SK-N-MC (cell line): ENCODE measurements around the gene SP4.

ENCODE experiments used
- DNase-seq: peaks from one replicate; pipeline ENCODE4 v3.0.0-alpha.2; 2011; ENCODE audit warnings: low read depth, low spot score
- H3K27ac ChIP-seq: fragments of 200-600 bp; sonication (generic); 2 replicates; pipeline ENCODE4 v1.5.1; 2016; ENCODE audit warnings: mixed run types
- H3K36me3 ChIP-seq: fragments of 200-600 bp; sonication (generic); 2 replicates; pipeline ENCODE4 v1.6.1; 2017; ENCODE audit warnings: antibody characterized with exemption, low read length, mixed read lengths; ENCODE audit not compliant: insufficient read depth
- H3K4me3 ChIP-seq: fragments of 200-600 bp; sonication (generic); 2 replicates; pipeline ENCODE4 v1.5.1; 2016
- H3K9ac ChIP-seq: fragments of 200-600 bp; sonication (generic); 2 replicates; pipeline ENCODE4 v1.8.0; 2017; ENCODE audit warnings: mixed run types, mixed read lengths; ENCODE audit not compliant: insufficient read length
- H3K9me3 ChIP-seq: fragments of 200-600 bp; sonication (generic); 2 replicates; pipeline ENCODE4 v1.6.1; 2017; ENCODE audit warnings: low read depth, mild to moderate bottlenecking, antibody characterized with exemption, low read length, moderate library complexity, mixed read lengths
- EZH2 ChIP-seq: fragments of 200-600 bp; sonication (generic); IDR thresholded peaks from one replicate; pipeline ENCODE4 v1.6.1; 2017; ENCODE audit warnings: antibody characterized with exemption
- FOXP2 ChIP-seq: optimal IDR thresholded peaks from 2 replicates; pipeline ENCODE3; 2011; ENCODE audit warnings: mild to moderate bottlenecking, moderate library complexity; ENCODE audit not compliant: insufficient read depth; ENCODE audit errors: extremely low read length, control extremely low read depth
- POLR2AphosphoS5 ChIP-seq: IDR thresholded peaks from 2 replicates; pipeline ENCODE4 v1.6.1; 2012; ENCODE audit warnings: mild to moderate bottlenecking, low read depth, low read length, borderline replicate concordance

SP4 gene

DNA sequence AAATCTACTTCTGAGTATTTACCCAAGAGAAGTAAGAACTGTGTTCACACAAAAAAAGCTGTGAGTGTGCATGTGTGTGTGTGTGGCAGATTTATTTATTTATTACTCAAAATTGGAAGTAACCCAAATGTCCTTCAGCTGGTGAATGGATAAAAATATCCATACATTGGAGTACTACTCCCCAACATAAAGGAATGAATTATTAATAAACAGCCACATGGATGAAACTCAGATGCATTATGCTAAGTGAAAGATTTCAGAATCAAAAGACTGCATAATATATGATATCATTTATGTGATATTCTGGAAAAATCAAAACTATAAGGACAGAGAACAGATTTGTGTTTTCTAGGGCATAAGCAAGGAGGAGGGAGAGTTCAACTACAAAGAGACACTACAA, 67.8 kb downstream of the SP4 start:
- no peak for TF ChIP-seq FOXP2
- no peak for TF ChIP-seq EZH2
- no peak for TF ChIP-seq POLR2AphosphoS5
- no peak for DNase-seq
- Histone ChIP-seq H3K27ac (no peak overlapping the region), H3K9me3 (no peaks in the 10 kb centered on the region; the same call in 1 of the 2 replicates), H3K9ac (no peak overlapping the region), H3K4me3 (no peak overlapping the region), H3K36me3 (0 out of 2 replicates have a peak, but pooled peaks cover 4% of the 10 kb centered on the region)

DNA sequence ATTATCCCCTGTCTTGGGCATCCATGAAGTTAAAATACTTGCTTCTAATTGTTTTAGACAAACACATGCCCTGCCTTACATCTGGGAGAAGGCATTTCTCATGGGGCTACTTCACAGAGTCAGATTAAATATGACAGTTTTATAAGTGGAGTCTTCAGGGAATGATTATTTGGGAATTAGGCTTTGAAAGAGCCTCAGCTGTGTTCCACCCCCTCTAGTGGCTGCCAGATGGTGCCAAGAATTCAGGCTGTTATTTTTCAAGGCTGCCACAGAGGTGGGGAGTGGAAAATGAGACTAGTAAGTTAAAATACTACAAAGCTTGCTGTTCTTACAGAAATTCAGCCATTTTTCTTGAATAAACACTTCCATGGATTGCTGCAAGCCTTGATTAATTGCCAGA, 69.2 kb downstream of the SP4 start:
- no peaks in the 10 kb centered on the region for H3K36me3 ChIP-seq

DNA sequence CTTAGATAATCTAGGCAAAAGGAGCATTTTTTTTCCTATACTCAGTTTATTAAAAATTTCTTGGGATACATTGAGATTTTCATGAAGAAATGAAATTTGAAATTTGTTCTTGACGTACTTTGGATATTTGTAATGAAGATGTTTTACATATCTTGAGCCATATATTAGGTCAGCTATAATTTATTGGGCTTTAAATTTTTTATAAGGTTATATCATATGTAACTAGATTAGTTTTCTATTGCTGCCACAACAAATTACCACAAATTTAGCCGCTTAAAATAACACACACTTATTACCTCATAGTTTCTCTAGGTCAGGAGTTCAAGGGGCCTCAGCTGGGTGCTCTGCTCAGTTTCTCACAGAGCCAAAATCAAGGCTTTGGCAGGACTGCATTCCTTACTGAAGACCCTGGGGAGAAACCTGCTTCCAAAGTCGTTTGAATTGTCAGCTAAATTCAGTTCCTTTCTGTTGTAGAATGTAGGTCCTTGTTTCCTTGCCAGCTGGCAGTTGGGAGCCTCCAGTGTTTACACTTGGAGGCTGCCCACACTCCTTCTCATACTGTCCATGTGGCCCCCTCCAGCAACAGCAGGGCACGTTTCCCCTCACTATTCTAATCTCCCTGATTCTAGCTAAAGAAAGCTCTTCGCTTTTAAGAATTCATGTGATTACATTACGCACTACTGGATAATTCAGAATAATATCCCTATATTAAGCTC, 72.4 kb downstream of the SP4 start:
- Histone ChIP-seq H3K9ac (no peak overlapping the region), H3K4me3 (no peak overlapping the region), H3K9me3 (no peaks in the 10 kb centered on the region), H3K27ac (no peak overlapping the region), H3K36me3 (no peaks in the 10 kb centered on the region)
- TF ChIP-seq POLR2AphosphoS5 (no peak), EZH2 (no peak), FOXP2 (no peak)
- DNase-seq, result no peak

More for the DNA sequence above, 69.2 kb downstream of the SP4 start:
- no peak overlapping the region for H3K27ac ChIP-seq
- no peak overlapping the region for H3K9ac ChIP-seq
- no peaks in the 10 kb centered on the region for H3K9me3 ChIP-seq
- TF ChIP-seq EZH2 (no peak), POLR2AphosphoS5 (no peak), FOXP2 (no peak)
- H3K4me3 ChIP-seq, result no peak overlapping the region
- DNase-seq, result no peak

DNA sequence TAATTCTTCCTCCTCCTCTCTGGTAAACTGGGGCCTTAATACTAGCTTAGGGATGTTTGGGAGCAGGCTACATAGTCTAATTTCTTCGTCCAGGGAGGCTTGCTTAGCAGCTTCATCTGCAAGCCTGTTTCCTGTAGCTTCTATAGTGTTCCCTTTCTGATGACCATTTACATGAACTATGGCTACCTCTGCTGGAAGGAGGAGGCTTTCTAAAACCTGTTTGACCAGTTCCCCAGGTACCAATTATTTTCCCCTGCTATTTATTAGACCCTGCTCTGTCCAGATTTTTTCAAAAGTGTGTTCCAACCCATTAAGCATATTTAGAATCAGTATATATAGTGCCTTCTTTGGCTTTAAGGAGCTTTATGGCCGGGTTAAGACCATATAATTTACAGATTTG, 76.1 kb downstream of the SP4 start:
- Histone ChIP-seq H3K4me3 (no peak overlapping the region), H3K9ac (no peak overlapping the region), H3K27ac (no peak overlapping the region), H3K9me3 (no peaks in the 10 kb centered on the region), H3K36me3 (no peaks in the 10 kb centered on the region)
- no peak for DNase-seq
- TF ChIP-seq FOXP2, result no peak
- TF ChIP-seq EZH2, result no peak
- TF ChIP-seq POLR2AphosphoS5, result no peak

DNA sequence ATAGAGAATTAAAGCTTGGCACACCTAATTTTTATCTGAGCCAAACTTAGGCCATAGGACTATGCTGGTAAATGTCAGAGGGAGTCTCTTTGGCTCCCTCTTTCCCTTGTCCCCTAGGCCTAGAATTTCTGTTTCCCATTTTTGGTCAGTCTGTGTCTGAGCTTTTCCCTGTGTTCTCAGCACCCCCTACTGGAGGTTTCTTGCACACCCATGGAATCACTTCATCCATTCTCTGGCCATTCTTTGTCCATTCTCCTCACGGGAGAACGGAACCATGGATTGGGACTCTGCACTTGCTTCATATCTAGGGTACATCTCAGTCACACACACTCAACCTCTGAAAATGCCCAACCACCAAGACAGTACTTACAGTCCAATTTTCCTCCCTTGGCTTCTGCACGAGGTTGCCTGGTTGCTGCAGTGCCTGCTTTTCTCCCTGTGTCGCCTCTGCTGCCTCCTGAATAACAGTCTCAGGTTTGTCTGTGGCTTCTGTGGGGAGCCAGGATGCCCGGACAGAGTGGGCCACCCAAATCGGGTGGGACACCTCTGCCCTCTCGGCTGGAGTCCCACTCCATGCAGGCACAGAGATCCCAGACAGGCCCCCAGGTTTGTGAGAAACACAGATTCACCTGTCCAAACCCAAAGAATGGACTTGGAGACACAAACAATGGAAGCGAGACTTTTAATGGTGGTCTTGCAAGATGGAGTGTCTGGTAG, 79.9 kb downstream of the SP4 start:
- Histone ChIP-seq H3K9ac (no peak overlapping the region), H3K36me3 (no peaks in the 10 kb centered on the region), H3K4me3 (no peak overlapping the region), H3K9me3 (no peaks in the 10 kb centered on the region), H3K27ac (no peak overlapping the region)
- TF ChIP-seq POLR2AphosphoS5, result no peak
- TF ChIP-seq FOXP2, result no peak
- TF ChIP-seq EZH2, result no peak
- no peak for DNase-seq

DNA sequence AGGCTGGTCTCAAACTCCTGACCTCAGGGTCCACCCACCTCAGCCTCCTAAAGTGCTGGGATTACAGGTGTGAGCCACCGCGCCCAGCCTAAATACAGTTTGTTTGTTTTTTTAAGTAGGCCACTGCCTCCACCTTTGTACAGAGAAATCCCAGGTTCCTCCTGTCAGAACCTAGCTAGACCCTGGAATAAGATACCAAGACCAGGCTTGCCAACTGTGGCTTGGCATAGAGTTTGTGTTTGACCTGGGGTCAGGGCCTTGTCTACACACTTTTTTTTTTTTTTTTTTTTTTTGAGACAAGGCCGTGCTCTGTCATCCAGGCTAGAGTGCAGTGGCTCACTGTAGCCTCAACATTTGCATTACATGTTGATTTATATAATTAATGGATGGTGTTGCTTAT, 80.7 kb downstream of the SP4 start:
- Histone ChIP-seq H3K4me3 (no peak overlapping the region), H3K9me3 (no peaks in the 10 kb centered on the region), H3K27ac (no peak overlapping the region), H3K9ac (no peak overlapping the region), H3K36me3 (no peaks in the 10 kb centered on the region)
- TF ChIP-seq POLR2AphosphoS5 (no peak), FOXP2 (no peak), EZH2 (no peak)
- DNase-seq, result no peak

DNA sequence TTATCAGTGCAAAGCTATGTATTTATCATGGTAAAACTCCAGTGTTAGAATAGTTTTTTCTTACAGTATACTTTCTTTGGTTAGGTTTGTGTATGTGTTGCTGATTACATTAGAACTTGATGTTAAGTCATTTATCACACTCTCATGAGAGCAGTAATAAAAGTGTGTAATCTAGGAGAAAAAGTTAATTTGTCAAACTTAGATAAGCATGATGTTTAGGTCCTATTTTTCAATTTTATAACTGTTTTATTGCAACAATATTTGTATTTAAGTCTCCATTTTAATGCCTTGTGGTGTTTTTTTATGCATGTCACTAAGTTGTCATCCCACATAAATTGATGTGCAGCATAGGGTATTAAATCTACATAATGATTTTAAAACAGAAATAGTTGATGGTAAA, 86.2 kb downstream of the SP4 start:
- no peak overlapping the region for H3K4me3 ChIP-seq
- no peaks in the 10 kb centered on the region for H3K36me3 ChIP-seq
- H3K27ac ChIP-seq, result no peak overlapping the region
- H3K9me3 ChIP-seq, result no peaks in the 10 kb centered on the region
- no peak for TF ChIP-seq EZH2
- TF ChIP-seq FOXP2, result no peak
- TF ChIP-seq POLR2AphosphoS5, result no peak
- H3K9ac ChIP-seq, result no peak overlapping the region
- no peak for DNase-seq

DNA sequence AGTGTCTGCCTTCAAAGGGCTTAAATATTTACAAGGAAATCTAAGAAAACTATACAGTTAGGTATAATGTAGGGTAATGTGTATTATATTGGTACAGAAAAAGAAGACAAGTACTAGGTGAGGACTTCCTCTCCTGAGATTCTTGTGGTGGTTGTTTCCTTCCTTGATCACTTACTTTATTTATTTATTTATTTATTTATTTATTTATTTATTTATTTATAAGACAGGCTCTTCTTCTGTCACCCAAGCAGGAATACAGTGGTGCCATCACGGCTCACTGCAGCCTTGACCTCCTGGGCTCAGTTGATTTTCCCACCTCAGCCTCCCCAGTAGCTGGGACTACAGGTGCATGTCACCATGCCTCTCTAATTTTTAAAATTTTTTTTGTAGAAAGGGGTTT, 96.8 kb downstream of the SP4 start:
- H3K9ac ChIP-seq, result no peak overlapping the region
- H3K9me3 ChIP-seq, result no peaks in the 10 kb centered on the region
- no peaks in the 10 kb centered on the region for H3K36me3 ChIP-seq
- no peak for TF ChIP-seq FOXP2
- no peak for TF ChIP-seq POLR2AphosphoS5
- TF ChIP-seq EZH2, result no peak
- DNase-seq, result no peak
- H3K4me3 ChIP-seq, result no peak overlapping the region
- H3K27ac ChIP-seq, result no peak overlapping the region
